GM23248 (cell line): ENCODE results near the gene IL10RB.

Experiments
- EZH2 ChIP-seq: fragments of 200-600 bp; sonication (generic); IDR thresholded peaks from 2 replicates; pipeline ENCODE4 v1.6.1; 2018; ENCODE audit warnings: antibody characterized with exemption, mild to moderate bottlenecking; ENCODE audit not compliant: insufficient read depth, poor library complexity, severe bottlenecking
- EZH2phosphoT487 ChIP-seq: fragments of 200-600 bp; sonication (generic); IDR thresholded peaks from 2 replicates; pipeline ENCODE4 v1.6.1; 2018; ENCODE audit warnings: antibody characterized with exemption, moderate library complexity, mild to moderate bottlenecking, low read depth; ENCODE audit not compliant: insufficient read depth

GRCh38 chr21:33262921-33263320 is 3.2 kb upstream of the IL10RB start:
- TF ChIP-seq EZH2 (no peak), EZH2phosphoT487 (no peak)
